ENCODE measurements around the gene ID2. TPM values are rescaled to one million over a fixed set of nuclear protein-coding genes. Genes with fewer than 3 reads are reported as not detected.

ID2 gene
- total and polyA plus RNA-seq, 4 experiments from 2014 or later: 50.8 to 191 (median 97.2) TPM

GRCh38 chr2:8661736-8662135, 20.1 kb upstream of the ID2 start:
- Histone ChIP-seq H3K9me3 (ENCODE audit: control insufficient read depth in 1 of 2, low read length in 2 of 2) (no peaks in the 10 kb centered on the region), H3K4me1 (ENCODE audit: insufficient read depth, low read length) (peaks cover 6% of the 10 kb centered on the region), H3K27ac (ENCODE audit: low read depth, low read length) (no peak overlapping the region), H3K27me3 (ENCODE audit: insufficient read depth, low read length) (no peaks in the 10 kb centered on the region), H3K36me3 (ENCODE audit: insufficient read depth, low read length) (no peaks in the 10 kb centered on the region), H3K4me3 (ENCODE audit: low read length in 2 of 2) (no peak overlapping the region)
- H3K4me3 Mint-ChIP-seq: no peak overlapping the region
- intact Hi-C loops (cut with micrococcal nuclease): no loop called here
- H3K27me3 Mint-ChIP-seq: peaks cover 5 to 6% of the 10 kb centered on the region in 2 donors
- CTCF ChIA-PET (ENCODE audit: partially characterized antibody): no interaction called here
- H3K36me3 Mint-ChIP-seq: no peaks in the 10 kb centered on the region
- no peaks in the 10 kb centered on the region for H3K9me3 Mint-ChIP-seq
- H3K4me1 Mint-ChIP-seq: peaks cover 6 to 15% (median 10%) of the 10 kb centered on the region in 4 donors
- DNase-seq: no peak
- H3K27ac Mint-ChIP-seq: no peak overlapping the region
- POLR2A ChIA-PET (ENCODE audit: partially characterized antibody): no interaction called here

DNA sequence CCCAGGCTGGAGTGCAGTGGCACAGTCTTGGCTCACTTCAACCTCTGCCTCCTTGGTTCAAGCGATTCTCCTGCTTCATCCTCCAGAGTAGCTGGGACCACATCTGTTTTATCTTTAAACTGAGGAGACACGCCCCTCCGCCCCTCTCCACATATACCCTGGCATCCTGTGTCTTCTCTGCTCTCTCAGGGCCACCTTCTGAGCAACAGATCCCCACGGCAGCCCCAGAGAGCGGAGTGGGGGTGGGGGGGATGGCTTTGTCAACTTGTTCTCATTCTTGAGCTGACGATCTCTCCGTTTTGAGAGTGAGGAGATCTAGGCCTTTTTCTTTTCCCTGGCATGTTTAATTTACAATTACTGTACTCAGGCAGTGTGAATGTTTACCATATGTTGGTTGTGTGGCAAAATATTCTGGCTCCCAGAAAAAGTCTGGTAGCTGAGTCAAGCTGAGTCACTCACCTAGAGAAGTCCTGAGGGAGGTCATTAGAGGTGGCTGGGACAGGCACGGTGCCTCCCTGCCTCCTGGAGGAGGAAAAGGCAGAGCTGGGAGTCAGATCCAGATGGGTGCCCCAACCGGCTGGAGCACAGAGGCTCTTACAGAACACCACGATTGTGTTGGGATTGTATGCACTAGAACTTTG, 19.5 kb upstream of the ID2 start:
- peaks cover 1 to 9% (median 5%) of the 10 kb centered on the region in 4 donors for H3K4me1 Mint-ChIP-seq
- no peak overlapping the region for H3K4me3 Mint-ChIP-seq
- POLR2A ChIA-PET (ENCODE audit: partially characterized antibody): no interaction called here
- Histone ChIP-seq H3K9me3 (ENCODE audit: control insufficient read depth in 1 of 2, low read length in 2 of 2) (no peaks in the 10 kb centered on the region), H3K27ac (ENCODE audit: low read depth, low read length) (no peak overlapping the region), H3K4me1 (ENCODE audit: insufficient read depth, low read length) (peaks cover 3% of the 10 kb centered on the region), H3K27me3 (ENCODE audit: insufficient read depth, low read length) (no peaks in the 10 kb centered on the region), H3K4me3 (ENCODE audit: low read length in 2 of 2) (no peak overlapping the region), H3K36me3 (ENCODE audit: insufficient read depth, low read length) (no peaks in the 10 kb centered on the region)
- no peaks in the 10 kb centered on the region for H3K9me3 Mint-ChIP-seq
- intact Hi-C loops (cut with micrococcal nuclease): no loop called here
- no peak for DNase-seq
- CTCF ChIA-PET (ENCODE audit: partially characterized antibody): no interaction called here
- H3K27ac Mint-ChIP-seq: no peak overlapping the region
- H3K27me3 Mint-ChIP-seq: peaks cover 5 to 6% of the 10 kb centered on the region in 2 donors
- no peaks in the 10 kb centered on the region for H3K36me3 Mint-ChIP-seq

DNA sequence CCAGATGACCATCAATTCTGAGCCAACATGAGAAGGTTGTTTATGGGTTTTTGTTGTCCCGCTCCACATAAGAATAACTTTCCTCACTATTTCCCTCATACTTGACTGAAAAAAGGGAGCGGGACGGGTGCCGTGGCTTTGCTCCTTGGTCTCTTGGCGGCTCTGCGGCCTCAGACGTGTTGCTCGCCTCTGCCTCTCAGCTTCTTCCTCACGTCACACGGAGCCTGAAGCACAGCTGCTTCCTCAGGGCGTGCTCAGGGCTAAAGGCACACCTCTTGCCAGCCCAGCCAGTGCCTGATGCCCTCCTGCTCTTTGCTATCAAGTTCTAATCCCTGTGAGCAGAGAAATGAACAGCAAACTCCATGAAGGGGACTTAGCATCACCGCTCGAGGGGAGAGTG, 17.9 kb upstream of the ID2 start:
- Mint-ChIP-seq H3K9me3 (no peaks in the 10 kb centered on the region), H3K4me1 (peaks cover 0 to 6% (median 3%) of the 10 kb centered on the region in 4 donors), H3K36me3 (no peaks in the 10 kb centered on the region), H3K4me3 (no peak overlapping the region), H3K27ac (peak overlapping the region in 1 of 7 donors; percentile 23), H3K27me3 (peaks cover 2 to 3% of the 10 kb centered on the region in 2 donors)
- POLR2A ChIA-PET (ENCODE audit: partially characterized antibody): no interaction called here
- intact Hi-C loops (cut with micrococcal nuclease): no loop called here
- H3K9me3 ChIP-seq (ENCODE audit: control insufficient read depth in 1 of 2, low read length in 2 of 2): no peaks in the 10 kb centered on the region
- no peaks in the 10 kb centered on the region for H3K4me1 ChIP-seq (ENCODE audit: insufficient read depth, low read length)
- CTCF ChIA-PET (ENCODE audit: partially characterized antibody): no interaction called here
- H3K27me3 ChIP-seq (ENCODE audit: insufficient read depth, low read length): no peaks in the 10 kb centered on the region
- no peak overlapping the region for H3K27ac ChIP-seq (ENCODE audit: low read depth, low read length)
- no peaks in the 10 kb centered on the region for H3K36me3 ChIP-seq (ENCODE audit: insufficient read depth, low read length)
- no peak overlapping the region for H3K4me3 ChIP-seq (ENCODE audit: low read length in 2 of 2)
- DNase-seq: no peak

GRCh38 chr2:8666581-8666980, 15.3 kb upstream of the ID2 start:
- peaks cover 0 to 6% (median 3%) of the 10 kb centered on the region in 4 donors for H3K4me1 Mint-ChIP-seq
- H3K27ac Mint-ChIP-seq: no peak overlapping the region
- no peak for DNase-seq

GRCh38 chr2:8667896-8668512, 13.9 kb upstream of the ID2 start:
- H3K27me3 Mint-ChIP-seq: peaks cover 2% of the 10 kb centered on the region in 2 donors
- Histone ChIP-seq H3K4me3 (ENCODE audit: low read length in 2 of 2) (no peak overlapping the region), H3K4me1 (ENCODE audit: insufficient read depth, low read length) (no peaks in the 10 kb centered on the region), H3K36me3 (ENCODE audit: insufficient read depth, low read length) (no peaks in the 10 kb centered on the region), H3K27me3 (ENCODE audit: insufficient read depth, low read length) (no peaks in the 10 kb centered on the region), H3K9me3 (ENCODE audit: control insufficient read depth in 1 of 2, low read length in 2 of 2) (no peaks in the 10 kb centered on the region), H3K27ac (ENCODE audit: low read depth, low read length) (no peak overlapping the region)
- peaks cover 0 to 6% (median 3%) of the 10 kb centered on the region in 4 donors for H3K4me1 Mint-ChIP-seq
- H3K27ac Mint-ChIP-seq: no peak overlapping the region
- H3K9me3 Mint-ChIP-seq: peaks cover 0 to 5% (median 0%) of the 10 kb centered on the region in 8 donors
- intact Hi-C loops (cut with micrococcal nuclease): no loop called here
- no peak for DNase-seq
- no peak overlapping the region for H3K4me3 Mint-ChIP-seq
- ChIA-PET CTCF (ENCODE audit: partially characterized antibody) (no interaction called here), POLR2A (ENCODE audit: partially characterized antibody) (no interaction called here)
- H3K36me3 Mint-ChIP-seq: no peaks in the 10 kb centered on the region

More at GRCh38 chr2:8666581-8666980, 15.3 kb upstream of the ID2 start:
- Mint-ChIP-seq H3K9me3 (no peaks in the 10 kb centered on the region), H3K27me3 (peaks cover 0 to 2% of the 10 kb centered on the region in 2 donors), H3K36me3 (no peaks in the 10 kb centered on the region), H3K4me3 (no peak overlapping the region)
- H3K27me3 ChIP-seq (ENCODE audit: insufficient read depth, low read length): no peaks in the 10 kb centered on the region
- no peaks in the 10 kb centered on the region for H3K36me3 ChIP-seq (ENCODE audit: insufficient read depth, low read length)
- no peak overlapping the region for H3K4me3 ChIP-seq (ENCODE audit: low read length in 2 of 2)
- no peaks in the 10 kb centered on the region for H3K9me3 ChIP-seq (ENCODE audit: control insufficient read depth in 1 of 2, low read length in 2 of 2)
- H3K4me1 ChIP-seq (ENCODE audit: insufficient read depth, low read length): no peaks in the 10 kb centered on the region
- POLR2A ChIA-PET (ENCODE audit: partially characterized antibody): interaction anchor here (0.9 kb wide), 1 partner anchor 16 kb away, joined by 4 read pairs; the partner anchor contains the start of gene ID2
- CTCF ChIA-PET (ENCODE audit: partially characterized antibody): no interaction called here
- intact Hi-C loops (cut with micrococcal nuclease): no loop called here
- no peak overlapping the region for H3K27ac ChIP-seq (ENCODE audit: low read depth, low read length)

GRCh38 chr2:8669157-8669817, 12.6 kb upstream of the ID2 start:
- intact Hi-C loops (cut with micrococcal nuclease): no loop called here
- no peaks in the 10 kb centered on the region for H3K36me3 ChIP-seq (ENCODE audit: insufficient read depth, low read length)
- H3K27ac ChIP-seq (ENCODE audit: low read depth, low read length): no peak overlapping the region
- H3K9me3 ChIP-seq (ENCODE audit: control insufficient read depth in 1 of 2, low read length in 2 of 2): no peaks in the 10 kb centered on the region
- no peak overlapping the region for H3K4me3 ChIP-seq (ENCODE audit: low read length in 2 of 2)
- Mint-ChIP-seq H3K4me3 (no peak overlapping the region), H3K27ac (no peak overlapping the region), H3K27me3 (peaks cover 2 to 4% of the 10 kb centered on the region in 2 donors), H3K36me3 (peaks cover 2 to 5% of the 10 kb centered on the region in 2 donors), H3K4me1 (peaks cover 0 to 5% (median 3%) of the 10 kb centered on the region in 4 donors), H3K9me3 (peaks cover 2 to 18% (median 10%) of the 10 kb centered on the region in 8 donors)
- DNase-seq: no peak
- H3K4me1 ChIP-seq (ENCODE audit: insufficient read depth, low read length): no peaks in the 10 kb centered on the region
- ChIA-PET POLR2A (ENCODE audit: partially characterized antibody) (interaction anchor here (1.0 kb wide), 1 partner anchor 153 kb away, joined by 3 read pairs; no protein-coding TSS in a partner anchor), CTCF (ENCODE audit: partially characterized antibody) (interaction anchor here (1.0 kb wide), 1 partner anchor 1242 kb away, joined by 3 read pairs; no protein-coding TSS in a partner anchor)
- H3K27me3 ChIP-seq (ENCODE audit: insufficient read depth, low read length): no peaks in the 10 kb centered on the region

GRCh38 chr2:8670580-8670979, 11.3 kb upstream of the ID2 start:
- peaks cover 5 to 8% of the 10 kb centered on the region in 2 donors for H3K36me3 Mint-ChIP-seq
- peak overlapping the region in 1 of 7 donors; percentile 13 for H3K27ac Mint-ChIP-seq
- no peaks in the 10 kb centered on the region for H3K4me1 Mint-ChIP-seq
- H3K4me3 Mint-ChIP-seq: no peak overlapping the region
- Histone ChIP-seq H3K36me3 (ENCODE audit: insufficient read depth, low read length) (no peaks in the 10 kb centered on the region), H3K9me3 (ENCODE audit: control insufficient read depth in 1 of 2, low read length in 2 of 2) (no peaks in the 10 kb centered on the region), H3K4me1 (ENCODE audit: insufficient read depth, low read length) (no peaks in the 10 kb centered on the region), H3K27me3 (ENCODE audit: insufficient read depth, low read length) (no peaks in the 10 kb centered on the region), H3K4me3 (ENCODE audit: low read length in 2 of 2) (no peak overlapping the region), H3K27ac (ENCODE audit: low read depth, low read length) (no peak overlapping the region)
- POLR2A ChIA-PET (ENCODE audit: partially characterized antibody): interaction anchor here (1.0 to 1.7 kb wide), 2 partner anchors 11 to 154 kb away, joined by 3 to 7 read pairs; partner anchors contain the start of gene ID2
- CTCF ChIA-PET (ENCODE audit: partially characterized antibody): no interaction called here
- peaks cover 7 to 8% of the 10 kb centered on the region in 2 donors for H3K27me3 Mint-ChIP-seq
- intact Hi-C loops (cut with micrococcal nuclease): no loop called here
- H3K9me3 Mint-ChIP-seq: peaks cover 5 to 24% (median 20%) of the 10 kb centered on the region in 8 donors
- DNase-seq: no peak
